HepG2 (cell line): ENCODE measurements around the gene CIITA.

Experiments used
- NR2F2 ChIP-seq: IDR thresholded peaks from 2 replicates; pipeline ENCODE4 v1.6.1; 2012; ENCODE audit warnings: low read depth, inconsistent platforms, borderline replicate concordance
- ZNF441 ChIP-seq: sonication (generic); formaldehyde crosslinking; IDR thresholded peaks from 2 replicates; pipeline ENCODE4 v1.7.0; 2021; ENCODE audit warnings: missing genetic modification reagents, borderline replicate concordance
- TF ChIP-seq, protein P1 (sequence below): sonication (generic); formaldehyde crosslinking; IDR thresholded peaks from 2 replicates; pipeline ENCODE4 v1.5.0; 2020; ENCODE audit warnings: mild to moderate bottlenecking, missing genetic modification reagents, moderate library complexity
- TF ChIP-seq, protein P2 (sequence below): sonication (generic); formaldehyde crosslinking; IDR thresholded peaks from 2 replicates; pipeline ENCODE4 v1.4.0; 2020; ENCODE audit warnings: low read depth, mild to moderate bottlenecking, missing genetic modification reagents

DNA sequence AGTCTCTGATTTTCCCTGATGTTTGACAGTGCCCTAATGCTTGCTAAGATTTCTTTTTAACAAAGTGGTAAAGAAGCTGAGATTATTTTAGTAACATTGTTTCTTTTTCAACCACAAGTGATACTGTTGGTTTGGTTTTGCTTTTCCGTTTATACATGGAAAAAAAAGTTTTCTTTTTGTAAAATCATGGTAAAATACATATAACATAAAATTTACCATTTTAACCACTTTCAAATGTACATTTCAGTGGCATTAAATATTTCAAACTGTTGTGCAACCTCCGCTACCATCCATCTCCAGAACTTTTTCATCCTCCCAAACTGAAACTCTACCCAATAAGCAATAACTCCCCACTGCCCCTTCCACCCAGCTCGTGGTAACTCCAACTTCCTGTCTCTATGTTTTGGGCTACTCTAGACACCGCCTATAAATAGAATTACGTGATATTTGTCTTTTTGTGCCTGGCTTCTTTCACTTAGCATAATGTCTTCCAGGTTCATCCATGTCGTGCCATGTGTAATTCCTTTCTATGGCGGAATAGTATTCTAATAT, 4.6 kb downstream of the CIITA start:
- TF ChIP-seq, protein P1, sequence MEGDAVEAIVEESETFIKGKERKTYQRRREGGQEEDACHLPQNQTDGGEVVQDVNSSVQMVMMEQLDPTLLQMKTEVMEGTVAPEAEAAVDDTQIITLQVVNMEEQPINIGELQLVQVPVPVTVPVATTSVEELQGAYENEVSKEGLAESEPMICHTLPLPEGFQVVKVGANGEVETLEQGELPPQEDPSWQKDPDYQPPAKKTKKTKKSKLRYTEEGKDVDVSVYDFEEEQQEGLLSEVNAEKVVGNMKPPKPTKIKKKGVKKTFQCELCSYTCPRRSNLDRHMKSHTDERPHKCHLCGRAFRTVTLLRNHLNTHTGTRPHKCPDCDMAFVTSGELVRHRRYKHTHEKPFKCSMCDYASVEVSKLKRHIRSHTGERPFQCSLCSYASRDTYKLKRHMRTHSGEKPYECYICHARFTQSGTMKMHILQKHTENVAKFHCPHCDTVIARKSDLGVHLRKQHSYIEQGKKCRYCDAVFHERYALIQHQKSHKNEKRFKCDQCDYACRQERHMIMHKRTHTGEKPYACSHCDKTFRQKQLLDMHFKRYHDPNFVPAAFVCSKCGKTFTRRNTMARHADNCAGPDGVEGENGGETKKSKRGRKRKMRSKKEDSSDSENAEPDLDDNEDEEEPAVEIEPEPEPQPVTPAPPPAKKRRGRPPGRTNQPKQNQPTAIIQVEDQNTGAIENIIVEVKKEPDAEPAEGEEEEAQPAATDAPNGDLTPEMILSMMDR (CRISPR knock-in tag) = no peak
- TF ChIP-seq ZNF441 (CRISPR knock-in tag) = no peak
- TF ChIP-seq NR2F2 = no peak
- TF ChIP-seq, protein P2, sequence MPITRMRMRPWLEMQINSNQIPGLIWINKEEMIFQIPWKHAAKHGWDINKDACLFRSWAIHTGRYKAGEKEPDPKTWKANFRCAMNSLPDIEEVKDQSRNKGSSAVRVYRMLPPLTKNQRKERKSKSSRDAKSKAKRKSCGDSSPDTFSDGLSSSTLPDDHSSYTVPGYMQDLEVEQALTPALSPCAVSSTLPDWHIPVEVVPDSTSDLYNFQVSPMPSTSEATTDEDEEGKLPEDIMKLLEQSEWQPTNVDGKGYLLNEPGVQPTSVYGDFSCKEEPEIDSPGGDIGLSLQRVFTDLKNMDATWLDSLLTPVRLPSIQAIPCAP = no peak
